Measurements from ENCODE around the gene ARSB.
"Not testable (repeated sequence)": the region's sequence is repeated elsewhere in the genome, so short reads cannot be mapped to it uniquely, and the experiment has no call there.

The ARSB gene

GRCh38 chr5:78993165-78993564 lies 8.1 kb upstream of the ARSB start:
- DNase-seq: no peak

DNA sequence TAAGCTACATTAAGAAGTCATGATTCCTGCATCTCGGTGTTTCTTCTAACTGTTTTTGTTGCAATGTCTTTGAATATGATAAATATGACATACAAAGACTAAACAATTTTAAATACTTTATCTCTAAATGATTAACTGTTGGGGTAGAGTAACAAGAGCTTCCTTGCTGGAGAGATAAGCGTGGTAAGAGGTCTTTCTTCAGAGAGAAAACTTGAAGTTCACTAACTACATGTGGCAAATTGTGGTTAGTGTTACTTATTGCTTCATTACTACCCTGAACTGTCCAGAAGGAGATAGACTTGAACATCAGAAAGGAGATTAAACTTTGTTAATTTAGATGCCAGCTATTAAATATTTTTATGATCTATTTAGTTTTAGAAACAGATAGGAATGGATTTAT lies 7.0 kb upstream of the ARSB start:
- DNase-seq: no peak

- DNase-seq: no peak
Observed at GRCh38 chr5:78989080-78989479, 4.0 kb upstream of the ARSB start.

DNA sequence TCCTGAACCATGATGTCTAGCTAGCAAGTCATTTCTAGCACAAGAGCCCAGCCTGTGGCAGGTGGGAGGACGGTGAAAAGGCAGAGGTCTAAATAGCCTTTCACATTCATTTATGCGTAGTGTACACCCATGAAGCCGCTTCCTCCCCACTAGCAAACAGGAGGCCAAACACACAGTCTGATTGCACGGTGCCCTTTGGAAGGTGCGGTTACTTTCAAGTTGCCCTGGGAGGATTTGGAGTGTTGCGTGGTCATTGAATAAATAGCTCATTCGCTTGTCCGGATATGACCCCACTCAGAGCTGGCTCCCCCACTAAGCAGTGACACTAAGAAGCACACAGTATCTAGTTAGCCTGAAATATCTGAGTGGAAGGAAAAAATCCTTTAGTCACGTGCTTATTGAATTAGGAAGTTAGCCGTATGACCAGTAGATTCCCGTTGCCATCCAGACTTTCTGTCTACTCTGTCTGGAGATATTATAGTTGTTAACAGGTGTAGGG lies 664 bp upstream of the ARSB start:
- peak; percentile 63 to 70 for DNase-seq

DNA sequence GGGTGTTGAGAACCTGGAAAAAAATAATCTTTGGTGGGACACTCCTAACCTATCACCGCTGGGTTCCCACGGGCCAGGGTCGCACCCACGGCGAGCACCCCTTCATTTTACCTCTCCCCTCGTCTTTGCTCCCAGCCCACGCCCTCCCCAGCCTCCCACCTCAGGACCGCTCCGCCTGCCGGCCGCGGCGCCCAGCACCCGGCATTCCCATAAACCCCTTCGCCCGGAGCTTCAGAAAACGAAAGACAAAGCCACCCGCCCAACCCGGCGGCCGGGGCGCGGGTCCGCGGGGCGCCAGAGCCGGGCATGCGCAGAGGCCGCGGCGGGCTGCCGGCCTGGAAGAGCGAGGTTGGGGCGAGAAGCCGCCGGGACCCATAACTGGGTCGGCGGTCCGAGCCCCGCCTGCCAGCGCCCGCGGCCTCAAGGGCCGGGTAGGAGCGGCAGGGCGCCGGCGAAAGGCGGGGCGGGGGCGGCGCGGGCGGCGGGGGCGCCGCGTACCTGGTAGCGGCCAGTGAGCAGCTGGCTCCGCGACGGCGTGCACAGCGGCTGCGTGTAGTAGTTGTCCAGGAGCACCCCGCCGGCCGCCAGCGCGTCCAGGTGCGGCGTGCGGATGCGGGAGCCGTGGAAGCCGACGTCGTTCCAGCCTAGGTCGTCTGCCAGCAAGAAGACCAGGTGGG lies 533 bp downstream of the ARSB start:
- DNase-seq: peak; percentile 75 to 82

DNA sequence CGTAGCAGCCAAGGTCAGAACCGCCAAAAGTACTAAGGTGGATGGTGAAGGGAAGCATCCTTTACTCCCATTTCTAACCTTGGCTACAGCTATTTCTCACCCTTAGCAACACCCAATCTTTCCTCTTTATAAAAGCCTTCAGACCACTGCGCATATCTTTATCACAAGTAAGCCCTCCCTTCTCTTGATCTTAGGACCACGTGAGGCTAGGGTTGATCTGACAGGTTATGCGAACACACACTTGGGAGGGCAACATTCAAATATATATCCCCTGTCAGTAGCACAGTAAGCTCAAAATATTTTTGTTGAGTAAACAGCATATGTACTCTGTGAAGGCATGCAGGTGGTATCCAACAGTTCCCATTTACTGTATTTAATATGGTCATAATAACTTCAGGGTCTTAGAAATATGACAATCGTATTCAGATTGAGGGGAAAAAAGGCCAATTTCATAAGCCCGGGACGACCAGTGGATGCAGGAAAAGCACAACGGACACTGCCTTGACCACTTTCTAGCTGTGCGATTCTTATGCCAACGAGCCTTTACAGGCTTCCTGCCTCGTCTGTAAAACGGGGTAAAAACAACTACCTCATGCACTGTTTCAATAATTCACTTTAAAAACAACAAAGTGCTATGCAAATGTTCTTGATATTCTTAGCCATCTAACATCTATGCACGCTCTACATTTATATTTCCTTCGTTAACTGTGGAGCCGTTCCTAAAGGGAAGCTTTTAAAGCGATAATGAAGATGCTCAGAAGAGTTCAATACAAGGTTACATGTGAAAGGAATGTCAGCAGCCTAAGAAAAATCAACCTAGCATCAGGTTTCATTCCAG lies 1.3 kb downstream of the ARSB start:
- DNase-seq: no peak

DNA sequence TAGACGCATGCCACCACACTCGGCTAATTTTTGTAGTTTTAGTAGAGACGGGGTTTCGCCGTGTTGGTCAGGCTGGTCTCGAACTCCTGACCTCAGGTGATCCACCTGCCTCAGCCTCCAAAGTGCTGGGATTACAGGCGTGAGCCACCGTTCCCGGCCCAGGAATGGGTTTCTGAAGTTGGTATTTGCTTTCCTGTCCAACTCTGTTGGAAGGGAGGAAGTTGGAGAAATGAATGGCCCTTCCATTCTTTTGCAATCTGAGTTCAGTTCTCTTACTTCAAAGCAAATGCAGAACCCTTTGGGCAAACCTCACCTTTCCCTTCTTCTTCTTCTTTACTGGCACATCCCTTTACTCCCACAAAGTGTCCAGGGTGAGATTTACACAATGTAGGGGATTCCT lies 1.9 kb downstream of the ARSB start:
- not testable (repeated sequence) for DNase-seq

DNA sequence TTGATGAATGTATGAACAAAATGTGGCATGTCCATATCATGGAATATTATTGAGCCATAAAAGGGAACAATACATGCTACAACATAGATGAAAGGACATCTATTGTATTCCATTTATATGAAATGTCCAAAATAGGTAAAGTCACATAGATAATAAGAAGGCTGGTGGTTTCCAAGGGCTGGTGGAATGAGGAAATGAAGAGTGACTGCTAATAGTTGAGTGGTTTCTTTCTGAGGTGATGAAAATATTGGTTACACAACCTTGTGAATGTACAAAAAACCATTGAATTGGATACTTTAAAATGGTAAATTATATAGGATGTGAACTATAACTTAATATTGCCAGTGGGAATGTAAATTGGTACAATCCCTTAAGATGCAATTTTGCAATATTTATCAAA lies 5.2 kb downstream of the ARSB start:
- no peak for DNase-seq

- DNase-seq: no peak
Observed at GRCh38 chr5:78979117-78979742, 5.9 kb downstream of the ARSB start.

DNA sequence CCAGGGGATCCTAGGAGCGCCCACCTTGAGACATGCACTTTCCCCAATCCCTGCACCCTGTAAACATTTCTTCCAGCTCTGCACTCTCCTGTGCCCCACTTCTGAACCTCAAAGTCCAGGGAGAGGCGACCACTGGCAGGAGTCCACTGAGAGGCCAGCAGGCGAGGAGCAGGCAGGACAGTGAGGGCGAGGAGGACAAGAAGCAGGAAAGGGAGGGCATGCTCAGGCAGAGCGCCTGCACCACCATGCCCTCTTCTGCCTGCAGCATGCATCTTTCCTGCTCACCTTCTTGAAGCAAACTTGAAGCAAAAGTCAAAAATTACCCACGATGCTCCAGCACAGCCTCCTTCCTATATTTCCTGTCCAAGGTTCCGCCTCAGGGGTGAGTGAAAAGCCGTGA lies 10.1 kb downstream of the ARSB start:
- no peak for DNase-seq

DNA sequence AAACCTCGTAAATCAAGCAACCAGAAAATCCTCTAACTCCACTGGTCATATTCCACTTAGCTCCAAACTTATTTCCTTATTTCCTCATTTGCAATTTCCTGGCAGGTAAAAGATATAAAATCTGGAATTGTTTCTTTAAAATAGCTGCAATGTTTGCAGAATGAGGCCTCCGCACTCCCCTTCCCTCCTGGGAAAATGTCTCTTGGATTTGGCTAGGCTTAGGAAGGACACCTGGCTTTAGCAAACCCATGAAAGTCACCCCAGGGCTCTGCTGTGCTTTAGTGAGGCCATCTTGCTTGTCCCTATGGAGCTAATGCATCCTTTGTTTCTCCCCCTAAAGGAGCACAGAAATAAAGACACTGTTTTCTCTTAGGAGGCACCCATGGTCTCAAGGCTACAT lies 10.5 kb downstream of the ARSB start:
- DNase-seq: no peak

DNA sequence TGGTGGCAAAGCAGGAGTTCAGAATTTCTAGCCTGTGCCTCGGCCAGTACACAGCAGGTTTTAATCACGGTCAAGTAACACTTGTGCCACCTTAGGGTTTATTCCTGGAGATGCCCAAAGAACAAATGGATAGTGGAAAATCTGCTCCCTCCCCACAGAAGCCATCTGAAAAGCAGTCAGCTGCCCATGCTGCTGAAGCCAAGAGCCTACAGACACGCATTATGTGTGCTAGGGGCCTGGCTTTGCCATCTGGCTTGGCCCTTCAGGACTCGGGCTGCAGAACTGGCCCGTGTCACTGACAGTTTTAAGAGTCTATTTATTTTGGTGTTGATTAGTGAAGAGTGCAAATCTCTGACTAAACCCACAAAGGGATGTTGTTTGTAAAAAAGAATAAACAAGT lies 11.1 kb downstream of the ARSB start:
- no peak for DNase-seq

DNA sequence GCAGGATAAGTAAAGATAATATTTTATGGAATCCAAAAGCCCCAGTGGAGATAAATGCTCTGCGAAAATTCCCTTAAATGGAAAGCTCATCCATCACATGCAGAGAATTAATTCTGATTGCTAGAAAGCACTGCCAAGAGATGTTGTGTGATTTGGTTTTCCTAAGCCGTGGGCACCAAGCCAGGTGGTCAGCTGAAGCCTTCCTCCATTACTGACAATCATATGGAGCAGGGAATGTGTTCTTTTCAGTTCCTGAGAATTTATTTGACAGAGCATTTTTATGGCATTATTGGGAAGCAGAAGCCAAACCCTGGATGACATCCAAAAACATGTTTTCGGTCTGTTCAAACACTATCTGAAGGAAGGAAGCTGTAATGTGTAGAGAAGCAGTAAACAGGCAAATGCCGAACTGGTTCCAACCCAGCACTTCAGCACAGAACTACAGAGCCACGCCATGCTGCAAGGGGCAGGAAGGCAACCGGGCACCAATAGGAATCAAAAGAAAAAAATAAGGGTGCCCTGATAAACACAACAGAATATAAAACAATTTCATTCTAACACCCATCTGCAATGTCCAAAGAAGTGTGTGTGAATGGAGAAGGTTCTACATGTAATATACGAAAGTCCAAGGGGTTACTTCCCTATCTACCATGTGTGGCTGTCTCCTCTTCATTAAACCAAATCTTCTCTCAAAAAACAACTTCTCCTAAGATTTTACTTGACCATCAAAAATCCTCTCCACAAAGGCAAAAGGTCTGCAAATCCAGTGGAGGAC lies 12.3 kb downstream of the ARSB start:
- no peak for DNase-seq

DNA sequence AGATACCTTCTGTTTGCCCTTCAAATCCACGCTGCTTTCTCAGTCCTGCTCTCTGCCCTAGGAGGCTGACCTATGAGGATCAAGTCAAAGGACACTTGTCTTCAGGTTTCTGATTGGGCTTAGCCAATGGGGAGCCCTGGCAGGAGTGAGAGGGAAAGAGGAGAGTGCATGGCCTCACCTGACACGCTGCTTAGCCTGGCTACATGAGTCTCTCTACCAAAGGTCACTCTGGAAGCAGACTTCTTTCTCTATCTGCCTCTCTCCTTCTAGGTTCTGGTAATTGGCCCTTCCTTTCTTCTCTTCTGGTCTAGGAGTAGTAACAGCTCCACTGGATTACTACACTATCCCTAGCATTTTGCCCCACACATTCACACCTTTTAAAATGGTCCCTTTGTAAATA lies 13.1 kb downstream of the ARSB start:
- DNase-seq: no peak

GRCh38 chr5:78968781-78969180 lies 16.3 kb downstream of the ARSB start:
- DNase-seq: no peak

GRCh38 chr5:78964889-78965288 lies 20.2 kb downstream of the ARSB start:
- DNase-seq: no peak

- no peak for DNase-seq
Observed at GRCh38 chr5:78961743-78962142, 23.4 kb downstream of the ARSB start.

DNA sequence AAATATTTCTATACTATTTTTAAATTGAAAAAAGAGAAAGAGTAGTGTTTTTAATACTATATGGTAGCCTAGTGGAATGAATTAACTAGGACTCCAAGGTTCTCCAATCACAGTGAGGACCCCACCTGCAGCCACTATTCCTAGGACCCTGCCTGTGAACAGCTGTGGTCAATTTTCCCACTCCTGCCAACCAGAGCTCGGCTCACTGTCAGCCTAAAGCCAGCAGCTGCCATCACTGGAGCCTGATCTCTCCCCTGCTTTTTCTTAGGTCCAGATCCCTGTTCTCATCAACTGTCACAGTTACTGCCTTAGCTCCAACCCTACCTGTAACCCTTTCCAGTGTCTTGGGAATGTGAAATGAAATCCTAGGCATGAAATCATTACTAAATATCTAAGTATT lies 25.3 kb downstream of the ARSB start:
- DNase-seq: no peak

GRCh38 chr5:78958672-78959445 lies 26.3 kb downstream of the ARSB start:
- no peak for DNase-seq

DNA sequence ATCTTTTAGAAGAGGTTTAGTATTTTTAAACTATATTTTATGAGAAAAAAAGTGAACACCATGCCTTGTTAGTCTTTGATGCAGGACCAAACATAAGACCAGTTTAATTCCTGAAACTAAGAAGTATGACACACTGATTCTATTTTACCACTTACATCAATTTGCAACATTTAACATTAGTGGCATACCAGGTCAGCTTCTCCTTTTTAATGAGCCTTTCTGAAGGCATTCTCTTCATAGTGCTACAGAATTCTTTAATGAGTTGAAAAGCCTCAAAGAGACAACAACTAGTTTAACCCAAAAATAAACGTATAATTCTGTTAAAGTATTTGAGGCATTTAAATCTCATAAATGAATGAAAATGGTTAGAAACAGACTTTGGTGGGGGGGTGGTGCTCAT lies 28.2 kb downstream of the ARSB start:
- no peak for DNase-seq

DNA sequence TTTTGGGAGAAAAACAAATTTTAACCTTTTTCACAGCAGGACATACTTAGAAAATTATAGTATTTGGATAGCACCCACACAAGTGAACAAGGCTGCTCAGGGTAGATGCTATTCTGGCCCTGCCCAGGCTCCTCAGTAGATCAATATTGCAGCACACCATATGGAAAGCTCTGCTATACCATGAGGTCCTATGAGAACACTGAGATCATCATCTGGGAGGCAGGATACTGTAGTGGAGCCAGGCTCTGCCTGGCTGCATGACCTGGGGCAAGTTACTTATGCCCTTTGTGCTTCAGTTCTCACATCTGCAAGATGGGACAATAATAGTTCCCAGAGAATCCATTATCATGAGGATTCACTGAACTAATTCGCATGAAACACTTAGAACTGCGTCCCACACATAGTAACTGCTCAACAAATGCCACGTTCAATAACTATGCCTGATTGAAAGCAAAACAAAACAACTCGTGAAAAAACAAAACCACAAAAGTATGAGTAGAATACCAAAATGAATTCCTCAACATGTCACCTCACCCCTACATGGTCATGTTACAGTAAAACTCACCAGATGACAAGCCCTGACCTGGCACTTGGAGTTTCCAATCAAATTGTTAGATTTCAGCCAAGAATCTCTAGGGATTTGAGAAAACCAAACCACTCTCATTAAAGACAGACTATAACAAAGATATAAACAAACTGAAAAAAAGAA lies 31.9 kb downstream of the ARSB start:
- no peak for DNase-seq

GRCh38 chr5:78930721-78931120 lies 54.4 kb downstream of the ARSB start:
- no peak for DNase-seq
